ENCODE data around the gene TBCD. TPM values are rescaled to one million over a fixed set of nuclear protein-coding genes. Genes with fewer than 3 reads are reported as not detected.

Gene TBCD
- total RNA-seq, 1 donor, result 39.5 TPM

- no peak for DNase-seq (ENCODE audit: low read depth)
- TF ChIP-seq, protein P1, sequence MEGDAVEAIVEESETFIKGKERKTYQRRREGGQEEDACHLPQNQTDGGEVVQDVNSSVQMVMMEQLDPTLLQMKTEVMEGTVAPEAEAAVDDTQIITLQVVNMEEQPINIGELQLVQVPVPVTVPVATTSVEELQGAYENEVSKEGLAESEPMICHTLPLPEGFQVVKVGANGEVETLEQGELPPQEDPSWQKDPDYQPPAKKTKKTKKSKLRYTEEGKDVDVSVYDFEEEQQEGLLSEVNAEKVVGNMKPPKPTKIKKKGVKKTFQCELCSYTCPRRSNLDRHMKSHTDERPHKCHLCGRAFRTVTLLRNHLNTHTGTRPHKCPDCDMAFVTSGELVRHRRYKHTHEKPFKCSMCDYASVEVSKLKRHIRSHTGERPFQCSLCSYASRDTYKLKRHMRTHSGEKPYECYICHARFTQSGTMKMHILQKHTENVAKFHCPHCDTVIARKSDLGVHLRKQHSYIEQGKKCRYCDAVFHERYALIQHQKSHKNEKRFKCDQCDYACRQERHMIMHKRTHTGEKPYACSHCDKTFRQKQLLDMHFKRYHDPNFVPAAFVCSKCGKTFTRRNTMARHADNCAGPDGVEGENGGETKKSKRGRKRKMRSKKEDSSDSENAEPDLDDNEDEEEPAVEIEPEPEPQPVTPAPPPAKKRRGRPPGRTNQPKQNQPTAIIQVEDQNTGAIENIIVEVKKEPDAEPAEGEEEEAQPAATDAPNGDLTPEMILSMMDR (IDR thresholded peaks at IDR 0.05; ENCODE audit: insufficient read depth, low read length), result no peak
- no peak overlapping the region for H3K4me3 ChIP-seq (ENCODE audit: low read depth, low read length)
These were observed 32.7 kb upstream of the TBCD start for GRCh38 chr17:82718986-82719685.

DNA sequence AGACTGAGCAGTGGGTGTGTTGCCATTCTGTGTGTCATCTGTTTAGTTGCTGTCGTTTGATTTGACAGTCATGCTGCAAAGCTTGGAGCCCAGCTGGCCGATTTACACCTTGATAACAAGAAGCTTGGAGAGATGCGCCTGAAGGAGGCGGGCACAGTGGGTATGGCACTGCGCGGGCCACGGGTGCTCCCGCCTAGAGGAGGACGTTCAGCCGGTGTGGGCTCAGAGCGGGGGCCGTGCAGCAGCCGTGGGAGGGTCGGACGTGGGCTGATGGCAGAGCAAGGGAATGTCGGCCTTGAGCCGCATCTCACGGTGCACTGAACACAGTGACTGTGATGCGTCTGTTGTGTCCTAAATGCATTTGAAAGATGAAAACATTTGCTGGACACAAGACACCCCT, 31.7 kb upstream of the TBCD start:
- H3K4me3 ChIP-seq (ENCODE audit: low read depth, low read length), result no peak overlapping the region
- TF ChIP-seq, protein P1 (IDR thresholded peaks at IDR 0.05; ENCODE audit: insufficient read depth, low read length), result no peak
- no peak for DNase-seq (ENCODE audit: low read depth)

DNA sequence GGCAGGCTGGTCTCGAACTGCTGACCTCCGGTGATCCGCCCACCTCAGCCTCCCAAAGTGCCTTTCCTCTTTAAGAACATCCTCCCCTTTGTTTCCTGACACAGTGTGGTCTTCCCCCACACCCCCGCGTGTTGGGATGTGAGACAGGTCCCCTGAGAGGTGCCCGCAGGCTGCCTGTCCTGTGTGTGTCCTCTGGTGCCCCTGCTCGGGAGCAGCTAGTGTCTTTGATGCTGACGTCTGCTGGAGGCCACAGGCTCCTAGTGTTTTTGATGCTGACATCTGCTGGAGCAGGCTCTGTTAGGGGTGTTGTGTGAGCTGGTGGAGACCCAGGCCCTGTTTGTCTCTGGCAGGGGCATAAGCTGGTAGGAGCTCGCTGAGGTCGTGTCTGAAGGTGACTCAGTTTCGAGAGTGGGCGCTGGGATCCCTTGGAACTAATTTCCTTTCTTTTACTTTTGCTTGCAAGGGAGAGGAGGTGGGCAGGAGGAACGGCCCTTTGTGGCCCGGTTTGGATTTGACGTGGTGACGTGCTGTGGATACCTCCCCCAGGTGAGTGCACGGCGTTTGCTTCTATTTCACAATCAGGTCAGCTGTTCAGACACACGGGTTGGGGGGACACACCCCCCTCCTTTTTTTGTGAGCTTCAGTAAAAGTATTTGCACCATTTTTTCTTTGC, 29.4 kb upstream of the TBCD start:
- TF ChIP-seq, protein P1 (IDR thresholded peaks at IDR 0.05; ENCODE audit: insufficient read depth, low read length), result no peak
- DNase-seq (ENCODE audit: low read depth), result no peak
- no peak overlapping the region for H3K4me3 ChIP-seq (ENCODE audit: low read depth, low read length)

DNA sequence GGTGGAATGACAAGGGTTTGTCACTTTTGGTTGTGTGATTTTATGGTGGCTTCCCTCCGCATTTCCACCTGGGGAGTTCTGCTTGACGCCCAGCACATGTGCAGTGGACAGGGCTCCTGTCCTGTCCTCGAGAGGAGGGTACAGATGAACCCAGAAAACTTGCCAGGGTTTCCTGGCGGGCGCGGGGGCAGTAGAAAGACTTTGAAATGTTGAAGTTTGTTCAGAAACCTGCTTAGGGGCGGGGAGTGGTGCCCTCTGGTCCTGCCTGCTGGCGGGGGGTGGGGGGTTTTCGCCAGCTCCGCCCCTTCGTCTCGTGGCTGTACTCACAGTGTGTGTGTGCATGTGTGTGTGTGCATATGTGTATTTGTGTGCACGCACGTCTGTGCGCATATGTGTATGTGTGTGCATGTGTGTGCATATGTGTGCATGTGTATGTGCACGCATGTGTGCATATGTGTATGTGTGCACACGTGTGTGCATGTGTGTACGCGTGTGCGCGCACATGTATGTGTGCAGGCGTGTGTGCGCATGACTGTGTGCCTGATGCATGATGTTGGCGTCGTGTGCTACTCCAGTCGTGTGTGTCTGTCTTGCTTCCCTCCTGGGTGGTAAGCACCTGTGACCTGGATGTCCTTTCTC, 28.6 kb upstream of the TBCD start:
- TF ChIP-seq, protein P1 (IDR thresholded peaks at IDR 0.05; ENCODE audit: insufficient read depth, low read length), result no peak
- DNase-seq (ENCODE audit: low read depth), result no peak
- no peak overlapping the region for H3K4me3 ChIP-seq (ENCODE audit: low read depth, low read length)

DNA sequence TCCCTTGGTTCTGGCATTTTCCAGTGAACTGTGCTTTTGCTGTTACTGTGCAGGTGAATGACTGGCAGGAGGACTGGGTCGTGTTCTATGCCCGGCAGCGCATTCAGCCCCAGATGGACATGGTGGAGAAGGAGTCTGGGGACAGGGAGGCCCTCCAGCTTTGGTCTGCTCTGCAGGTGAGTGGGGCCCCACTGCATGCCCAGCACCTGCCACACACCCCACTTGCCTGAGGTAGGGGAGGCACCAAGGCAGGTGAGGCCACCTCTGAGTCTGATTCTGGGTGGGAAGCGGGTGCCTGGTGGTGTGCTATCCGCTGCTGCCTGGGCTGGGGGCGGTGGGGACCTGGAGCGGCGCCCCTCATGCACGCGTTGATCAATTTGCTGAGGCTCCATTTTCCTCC, 25.4 kb upstream of the TBCD start:
- no peak for DNase-seq (ENCODE audit: low read depth)
- TF ChIP-seq, protein P1 (IDR thresholded peaks at IDR 0.05; ENCODE audit: insufficient read depth, low read length), result no peak

DNA sequence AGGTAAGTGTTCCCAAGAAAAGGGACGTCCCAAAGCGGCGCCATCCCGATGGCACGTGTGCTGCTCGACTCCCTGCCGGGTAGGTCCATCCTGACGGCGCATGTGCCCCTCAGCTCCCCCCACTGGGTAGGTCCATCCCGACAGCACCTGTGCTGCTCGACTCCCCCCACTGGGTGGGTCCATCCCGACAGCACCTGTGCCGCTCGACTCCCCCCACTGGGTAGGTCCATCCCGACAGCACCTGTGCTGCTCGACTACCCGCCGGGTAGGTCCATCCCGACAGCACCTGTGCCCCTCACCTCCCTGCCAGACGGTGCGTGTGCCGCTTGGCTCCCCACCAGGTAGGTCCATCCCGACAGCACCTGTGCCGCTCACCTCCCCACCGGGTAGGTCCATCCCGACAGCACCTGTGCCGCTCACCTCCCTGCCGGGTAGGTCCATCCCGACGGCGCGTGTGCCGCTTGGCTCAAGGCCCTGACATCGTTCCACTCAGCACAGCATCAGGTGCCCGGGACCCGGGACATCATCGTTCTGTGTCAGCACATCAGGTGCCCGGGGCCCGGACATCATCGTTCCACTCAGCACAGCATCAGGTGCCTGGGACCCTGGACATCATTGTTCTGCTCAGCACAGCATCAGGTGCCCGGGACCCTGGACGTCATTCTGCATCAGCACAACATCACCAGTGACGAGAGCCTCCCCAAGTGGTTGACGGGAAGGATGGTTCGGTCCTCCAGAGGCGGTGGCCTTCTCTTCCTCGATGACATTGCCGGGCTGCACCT, 22.2 kb upstream of the TBCD start:
- no peak overlapping the region for H3K4me3 ChIP-seq (ENCODE audit: low read depth, low read length)
- no peak for DNase-seq (ENCODE audit: low read depth)
- TF ChIP-seq, protein P1 (IDR thresholded peaks at IDR 0.05; ENCODE audit: insufficient read depth, low read length), result no peak

More for the DNA sequence above, 25.4 kb upstream of the TBCD start:
- no peak overlapping the region for H3K4me3 ChIP-seq (ENCODE audit: low read depth, low read length)
